GM19372 (cell line): ENCODE data around the gene EXTL2.
A peak's percentile ranks its signal among the peaks of the same experiment; 100 is the strongest.
"Not testable (repeated sequence)": the region's sequence is repeated elsewhere in the genome, so short reads cannot be mapped to it uniquely, and the experiment has no call there.

Experiments used
- ATAC-seq: cut with Tn5 transposase; IDR thresholded peaks from one replicate; pipeline ENCODE4 v1.9.1; 2021; ENCODE audit warnings: mild to moderate bottlenecking, low read depth, moderate library complexity; ENCODE audit not compliant: unreplicated experiment

EXTL2 gene

DNA sequence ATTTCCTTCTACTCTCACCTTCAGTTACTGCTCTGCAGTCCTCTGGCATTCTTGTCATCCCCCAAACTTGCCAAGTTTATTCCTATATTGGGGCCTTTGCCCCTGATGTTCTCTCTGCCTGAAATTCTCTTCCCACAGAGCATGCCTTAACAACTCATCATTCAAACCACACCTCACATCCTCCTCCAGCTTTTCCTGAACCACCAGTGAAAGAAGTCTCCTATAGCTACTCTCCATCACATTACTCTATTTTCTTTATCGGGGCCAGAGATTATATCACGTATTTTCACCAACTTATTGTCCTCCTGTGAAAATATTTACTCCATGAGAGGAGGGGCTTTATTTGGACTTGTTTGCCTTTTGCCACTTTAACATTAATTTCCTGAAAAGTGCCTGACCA, 32.1 kb downstream of the EXTL2 start:
- ATAC-seq: no peak

DNA sequence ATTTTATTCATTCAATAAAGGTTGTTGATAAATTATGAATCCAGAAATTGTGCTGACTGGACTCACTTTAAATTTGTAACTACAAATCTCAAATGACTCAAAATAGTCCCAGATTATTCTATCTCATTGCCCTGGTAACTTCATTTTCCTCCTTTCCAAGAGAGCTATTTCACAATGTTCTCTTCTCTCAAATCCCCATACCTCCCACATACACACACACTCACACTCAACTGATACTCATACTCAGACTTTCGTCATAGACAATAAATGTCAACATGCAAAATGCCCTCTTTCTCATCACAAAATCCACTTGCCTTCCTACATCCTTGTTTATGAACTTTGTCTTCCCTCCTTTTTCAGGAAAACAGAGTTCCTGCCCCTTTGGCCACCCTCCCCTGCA, 33.3 kb downstream of the EXTL2 start:
- no peak for ATAC-seq

DNA sequence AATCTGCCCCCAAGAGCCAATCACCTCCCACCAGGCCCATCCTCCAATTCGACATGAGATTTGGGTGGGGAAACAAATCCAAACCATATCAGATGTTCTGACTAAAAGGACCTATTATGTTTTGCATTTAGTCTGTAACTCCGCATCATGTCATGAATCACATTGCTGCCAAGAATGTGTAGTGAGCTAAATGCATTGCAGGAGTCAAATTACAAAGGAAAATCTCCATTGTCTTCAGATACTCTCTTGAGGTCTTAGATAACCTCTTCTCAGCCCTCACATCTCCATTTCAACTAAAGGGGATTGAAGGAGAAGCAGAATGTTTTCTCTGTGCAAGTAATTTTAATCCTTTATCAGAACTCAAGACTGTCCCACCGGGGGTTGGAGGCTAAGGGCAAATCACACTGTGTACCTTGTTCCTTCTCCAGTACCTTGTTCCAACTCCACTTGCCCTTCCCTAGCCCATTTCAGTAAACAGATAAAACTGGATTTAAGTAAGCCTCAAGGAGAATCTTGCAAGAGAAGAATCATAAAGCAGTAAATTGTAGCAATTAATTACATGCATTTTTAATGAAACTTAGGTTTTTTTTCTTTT, 34.1 kb downstream of the EXTL2 start:
- no peak for ATAC-seq

- ATAC-seq: not testable (repeated sequence)
Measured at GRCh38 chr1:100855116-100855515, 39.5 kb downstream of the EXTL2 start.

- ATAC-seq: no peak
Measured at GRCh38 chr1:100852976-100853375, 41.7 kb downstream of the EXTL2 start.

- no peak for ATAC-seq
Measured at GRCh38 chr1:100851726-100852125, 42.9 kb downstream of the EXTL2 start.

GRCh38 chr1:100847361-100848082, 47.1 kb downstream of the EXTL2 start:
- no peak for ATAC-seq

- not testable (repeated sequence) for ATAC-seq
Measured at GRCh38 chr1:100843160-100843559, 51.5 kb downstream of the EXTL2 start.

DNA sequence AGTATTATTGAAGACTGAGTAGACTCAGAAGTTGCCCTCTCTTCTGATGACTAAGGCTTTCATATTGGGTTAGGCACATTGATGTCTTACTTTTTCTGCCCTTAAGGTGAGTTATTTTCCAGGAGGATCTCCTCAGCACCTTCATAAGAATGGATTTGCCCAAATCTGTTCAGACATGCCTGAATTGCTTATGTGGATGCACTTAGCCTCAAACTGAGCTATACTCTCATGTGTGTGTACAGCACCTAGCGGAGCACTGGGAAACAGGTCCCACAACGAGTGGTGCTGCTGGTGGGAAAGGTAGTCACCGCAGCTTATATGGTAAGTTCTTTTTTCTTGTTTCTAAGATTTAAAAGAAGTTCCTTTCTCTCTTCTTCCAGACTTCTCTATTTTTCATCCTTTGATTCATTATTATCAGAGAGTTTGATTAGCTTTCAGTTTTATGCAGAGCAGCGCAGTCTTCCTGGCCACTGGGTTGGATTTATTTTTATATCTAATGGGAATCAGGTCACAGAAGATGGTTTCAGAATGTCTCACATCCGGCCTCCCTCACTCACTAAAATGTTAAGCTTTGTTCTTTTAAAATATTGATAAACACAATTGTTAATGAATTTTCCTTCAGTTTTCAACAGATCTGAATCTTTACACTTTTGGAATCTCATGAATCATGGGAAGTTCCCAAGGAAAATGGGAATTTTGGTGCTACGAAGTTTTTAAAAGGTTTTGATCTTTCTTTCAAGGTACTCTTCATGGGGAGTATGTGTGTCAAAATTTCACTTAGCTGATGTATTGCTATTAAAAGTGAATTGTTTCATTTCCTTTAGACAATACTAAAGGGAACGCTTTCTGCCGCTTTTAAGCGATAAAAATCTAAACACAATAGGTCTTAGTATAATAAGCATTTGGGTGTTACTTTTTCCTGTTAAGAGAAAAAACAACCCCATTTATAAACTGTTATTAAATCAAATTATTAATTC, 58.5 kb downstream of the EXTL2 start:
- no peak for ATAC-seq

- ATAC-seq: peak; percentile 76
Measured at GRCh38 chr1:100834777-100835660, 59.6 kb downstream of the EXTL2 start.

DNA sequence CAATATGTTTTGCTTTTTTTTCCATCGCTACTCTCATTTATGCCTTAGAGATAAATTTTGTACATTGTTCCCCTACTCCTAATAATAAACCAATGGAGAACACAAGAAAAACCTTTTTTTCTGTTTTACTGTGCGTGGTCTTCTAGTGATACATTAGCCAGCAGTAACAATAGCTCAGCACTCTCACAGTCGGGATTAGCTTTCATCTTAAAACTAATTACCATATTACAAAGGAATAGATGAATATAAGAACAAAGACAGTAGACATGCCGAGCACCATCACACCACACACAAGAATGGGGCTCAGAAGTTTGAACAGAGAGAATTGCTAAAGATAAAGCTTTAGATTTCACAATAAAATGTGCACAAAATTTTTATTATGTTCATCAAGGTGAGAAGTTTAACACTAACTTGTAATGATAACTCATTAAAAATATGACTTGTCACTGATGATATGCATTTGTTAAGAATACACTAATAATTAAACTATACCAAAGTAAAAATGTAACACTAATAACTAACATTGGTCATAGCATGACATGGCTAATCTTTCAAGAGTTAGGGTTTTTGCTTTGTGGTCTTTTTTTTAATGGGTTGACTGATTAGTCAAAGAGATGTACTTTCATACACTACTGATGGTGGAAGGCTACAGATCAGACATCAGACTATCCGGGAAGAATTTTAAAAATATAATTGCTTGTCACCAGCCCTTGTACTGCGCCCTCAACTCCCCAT, 61.8 kb downstream of the EXTL2 start:
- no peak for ATAC-seq

DNA sequence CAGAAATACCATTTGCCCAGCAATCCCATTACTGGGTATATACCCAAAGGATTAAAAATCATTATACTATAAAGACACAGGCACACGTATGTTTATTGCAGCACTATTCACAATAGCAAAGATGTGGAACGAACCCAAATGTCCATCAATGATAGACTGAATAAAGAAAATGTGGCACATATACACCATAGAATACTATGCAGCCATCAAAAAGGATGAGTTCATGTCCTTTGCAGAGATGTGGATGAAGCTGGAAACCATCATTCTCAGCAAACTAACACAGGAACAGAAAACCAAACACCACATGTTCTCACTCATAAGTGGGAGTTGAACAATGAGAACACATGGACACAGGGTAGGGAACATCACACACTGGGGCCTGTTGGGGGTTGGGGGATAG, 69.0 kb downstream of the EXTL2 start:
- ATAC-seq: not testable (repeated sequence)
